ENCODE data around the gene TRRAP.

- TF ChIP-seq POLR2A (IDR thresholded peaks at IDR 0.05; ENCODE audit: low read length) (no peak), GATA1 (IDR thresholded peaks at IDR 0.05; ENCODE audit: low read depth, low read length) (no peak)
Measured at GRCh38 chr7:98879979-98880315, 1.6 kb downstream of the TRRAP start.

Data from erythroblast (primary cell).